Measurements from ENCODE around the gene ZFX. TPM values are rescaled to one million over a fixed set of nuclear protein-coding genes. Genes with fewer than 3 reads are reported as not detected.
A peak's percentile ranks its signal among the peaks of the same experiment; 100 is the strongest.

The ZFX gene
- total RNA-seq, 6 experiments from 2014 or later, result 28.1 to 34.0 (median 32.9) TPM

DNA sequence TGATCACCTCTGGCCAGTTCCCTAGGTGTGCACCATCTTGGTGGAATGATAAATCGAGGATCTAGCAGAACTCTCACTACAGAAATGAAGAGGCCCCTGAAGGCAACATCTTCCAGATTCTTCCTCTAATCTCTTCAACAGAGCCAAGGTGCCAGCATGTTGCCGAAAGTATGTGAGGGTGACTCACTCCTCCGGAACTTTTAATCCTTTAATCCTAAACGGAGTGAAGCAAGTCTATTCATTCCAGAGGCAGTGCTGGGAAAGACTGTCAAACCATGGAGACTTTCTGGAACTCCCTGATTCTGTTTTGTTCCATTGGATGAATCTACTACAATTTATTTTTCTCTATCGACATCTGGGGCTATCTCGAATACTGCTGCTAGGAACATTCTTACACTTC is 95.7 kb downstream of the ZFX start:
- Mint-ChIP-seq H3K27ac (peak overlapping the region; percentile 59), H3K36me3 (ENCODE audit: low read depth) (no peaks in the 10 kb centered on the region), H3K4me1 (ENCODE audit: low read depth) (peaks cover 47% of the 10 kb centered on the region), H3K9me3 (no peaks in the 10 kb centered on the region), H3K27me3 (ENCODE audit: insufficient read depth) (no peaks in the 10 kb centered on the region), H3K4me3 (peak overlapping the region; percentile 63)
- peak; percentile 65 for DNase-seq
- TF ChIP-seq, protein P1, sequence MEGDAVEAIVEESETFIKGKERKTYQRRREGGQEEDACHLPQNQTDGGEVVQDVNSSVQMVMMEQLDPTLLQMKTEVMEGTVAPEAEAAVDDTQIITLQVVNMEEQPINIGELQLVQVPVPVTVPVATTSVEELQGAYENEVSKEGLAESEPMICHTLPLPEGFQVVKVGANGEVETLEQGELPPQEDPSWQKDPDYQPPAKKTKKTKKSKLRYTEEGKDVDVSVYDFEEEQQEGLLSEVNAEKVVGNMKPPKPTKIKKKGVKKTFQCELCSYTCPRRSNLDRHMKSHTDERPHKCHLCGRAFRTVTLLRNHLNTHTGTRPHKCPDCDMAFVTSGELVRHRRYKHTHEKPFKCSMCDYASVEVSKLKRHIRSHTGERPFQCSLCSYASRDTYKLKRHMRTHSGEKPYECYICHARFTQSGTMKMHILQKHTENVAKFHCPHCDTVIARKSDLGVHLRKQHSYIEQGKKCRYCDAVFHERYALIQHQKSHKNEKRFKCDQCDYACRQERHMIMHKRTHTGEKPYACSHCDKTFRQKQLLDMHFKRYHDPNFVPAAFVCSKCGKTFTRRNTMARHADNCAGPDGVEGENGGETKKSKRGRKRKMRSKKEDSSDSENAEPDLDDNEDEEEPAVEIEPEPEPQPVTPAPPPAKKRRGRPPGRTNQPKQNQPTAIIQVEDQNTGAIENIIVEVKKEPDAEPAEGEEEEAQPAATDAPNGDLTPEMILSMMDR (IDR thresholded peaks at IDR 0.05), result no peak

- no peaks in the 10 kb centered on the region for H3K27me3 Mint-ChIP-seq (ENCODE audit: insufficient read depth)
- TF ChIP-seq, protein P1 (IDR thresholded peaks at IDR 0.05), result no peak
- no peaks in the 10 kb centered on the region for H3K36me3 Mint-ChIP-seq (ENCODE audit: low read depth)
- no peak overlapping the region for H3K27ac Mint-ChIP-seq
- H3K9me3 Mint-ChIP-seq, result no peaks in the 10 kb centered on the region
- peaks cover 34% of the 10 kb centered on the region for H3K4me1 Mint-ChIP-seq (ENCODE audit: low read depth)
- no peak for DNase-seq
- H3K4me3 Mint-ChIP-seq, result no peak overlapping the region
Observed at GRCh38 chrX:24248042-24248441, 98.5 kb downstream of the ZFX start.

DNA sequence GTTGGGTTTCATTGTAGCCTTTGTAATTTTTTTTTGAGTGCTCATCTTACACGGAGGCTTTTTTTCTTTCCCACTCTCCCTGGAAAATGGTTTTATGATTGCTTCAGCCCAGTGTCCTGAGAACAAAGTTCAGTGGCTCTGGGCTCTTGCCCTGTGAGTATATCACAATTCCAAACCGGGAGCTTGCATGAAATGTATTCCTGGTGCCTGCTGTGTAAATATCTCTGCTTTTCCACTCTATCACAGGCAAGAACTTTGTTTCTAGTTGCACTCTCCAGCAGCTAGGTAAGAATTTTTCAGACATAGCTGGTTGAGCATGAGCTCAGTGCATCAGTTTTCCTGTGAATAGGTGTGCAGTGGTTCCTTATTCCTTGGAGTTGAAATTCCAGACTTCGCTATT is 103.5 kb downstream of the ZFX start:
- Mint-ChIP-seq H3K27me3 (ENCODE audit: insufficient read depth) (no peaks in the 10 kb centered on the region; the same call in 1 of the 2 replicates), H3K27ac (no peak overlapping the region), H3K4me3 (no peak overlapping the region), H3K36me3 (ENCODE audit: low read depth) (no peaks in the 10 kb centered on the region), H3K9me3 (no peaks in the 10 kb centered on the region), H3K4me1 (ENCODE audit: low read depth) (no peaks in the 10 kb centered on the region)
- DNase-seq, result no peak
- TF ChIP-seq, protein P1 (IDR thresholded peaks at IDR 0.05), result no peak

- no peaks in the 10 kb centered on the region for H3K4me1 Mint-ChIP-seq (ENCODE audit: low read depth)
- DNase-seq, result no peak
- no peak overlapping the region for H3K4me3 Mint-ChIP-seq
- TF ChIP-seq, protein P1 (IDR thresholded peaks at IDR 0.05), result no peak
- H3K27me3 Mint-ChIP-seq (ENCODE audit: insufficient read depth), result no peaks in the 10 kb centered on the region; the same call in 1 of the 2 replicates
- no peak overlapping the region for H3K27ac Mint-ChIP-seq
- no peaks in the 10 kb centered on the region for H3K9me3 Mint-ChIP-seq
- no peaks in the 10 kb centered on the region for H3K36me3 Mint-ChIP-seq (ENCODE audit: low read depth)
Observed at GRCh38 chrX:24253469-24253868, 103.9 kb downstream of the ZFX start.

DNA sequence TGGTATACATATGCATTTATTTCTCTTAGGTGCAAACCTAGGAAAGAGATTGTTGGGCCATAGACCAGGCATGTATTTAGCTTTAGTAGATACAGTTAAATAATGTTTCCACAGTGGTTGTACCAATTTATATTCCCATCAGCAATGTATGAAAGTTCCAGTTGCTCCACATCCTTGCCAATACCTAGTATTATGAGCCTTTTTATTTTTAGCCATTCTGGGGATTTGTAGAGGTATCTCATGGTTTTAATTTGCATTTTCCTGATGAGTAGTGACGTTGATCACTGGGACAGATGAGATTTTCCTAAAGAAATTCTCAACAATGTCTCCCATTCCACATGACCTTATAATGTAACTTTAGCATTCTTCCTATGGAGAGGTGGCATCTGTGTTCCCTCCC is 107.5 kb downstream of the ZFX start:
- H3K4me3 Mint-ChIP-seq, result no peak overlapping the region
- TF ChIP-seq, protein P1 (IDR thresholded peaks at IDR 0.05), result no peak
- no peak overlapping the region for H3K27ac Mint-ChIP-seq
- H3K4me1 Mint-ChIP-seq (ENCODE audit: low read depth), result peaks cover 9% of the 10 kb centered on the region
- no peaks in the 10 kb centered on the region for H3K36me3 Mint-ChIP-seq (ENCODE audit: low read depth)
- no peak for DNase-seq
- no peaks in the 10 kb centered on the region; the same call in 1 of the 2 replicates for H3K27me3 Mint-ChIP-seq (ENCODE audit: insufficient read depth)
- H3K9me3 Mint-ChIP-seq, result no peaks in the 10 kb centered on the region
